ENCODE results near the gene CYTH2.

Gene CYTH2

GRCh38 chr19:48473161-48473966, 4.2 kb downstream of the CYTH2 start:
- H3K4me2 ChIP-seq (ENCODE audit: low read depth, low read length, poor library complexity, severe bottlenecking): no peak overlapping the region
- no peak overlapping the region for H3K27ac ChIP-seq (ENCODE audit: low read depth, low read length)
- no peaks in the 10 kb centered on the region for H3K36me3 ChIP-seq (ENCODE audit: low read length)

GRCh38 chr19:48474084-48474592, 5.0 kb downstream of the CYTH2 start:
- Histone ChIP-seq H3K27ac (ENCODE audit: low read depth, low read length) (no peak overlapping the region), H3K4me3 (ENCODE audit: insufficient read depth, low read length, poor library complexity, severe bottlenecking) (no peak overlapping the region), H4K20me1 (ENCODE audit: low read depth, low read length) (no peaks in the 10 kb centered on the region), H3K9ac (ENCODE audit: low read length) (no peak overlapping the region), H3K36me3 (ENCODE audit: low read length) (no peaks in the 10 kb centered on the region), H3F3A (ENCODE audit: insufficient read depth) (no peaks in the 10 kb centered on the region), H3K4me2 (ENCODE audit: low read depth, low read length, poor library complexity, severe bottlenecking) (no peak overlapping the region), H3K9me3 (ENCODE audit: insufficient read depth, low read length) (no peaks in the 10 kb centered on the region), H3K79me2 (ENCODE audit: insufficient read depth, low read length) (0 out of 2 replicates have a peak, but pooled peaks cover 3% of the 10 kb centered on the region), H2AFZ (ENCODE audit: low read depth, low read length, severe bottlenecking) (no peak overlapping the region), H3K27me3 (ENCODE audit: low read length) (no peaks in the 10 kb centered on the region), H3K9me2 (replicated peaks; ENCODE audit: insufficient read depth, low read length) (no peaks in the 10 kb centered on the region)
- TF ChIP-seq CTCF (IDR thresholded peaks at IDR 0.05; ENCODE audit: insufficient read depth, low read length, poor library complexity, severe bottlenecking) (no peak), EZH2phosphoT487 (conservative IDR thresholded peaks at IDR 0.05; ENCODE audit: low read length) (no peak)

More at GRCh38 chr19:48473161-48473966, 4.2 kb downstream of the CYTH2 start:
- H3K9ac ChIP-seq (ENCODE audit: low read length): no peak overlapping the region
- H2AFZ ChIP-seq (ENCODE audit: low read depth, low read length, severe bottlenecking): no peak overlapping the region
- H3K79me2 ChIP-seq (ENCODE audit: insufficient read depth, low read length): 0 out of 2 replicates have a peak, but pooled peaks cover 3% of the 10 kb centered on the region
- no peaks in the 10 kb centered on the region for H3K27me3 ChIP-seq (ENCODE audit: low read length)
- no peaks in the 10 kb centered on the region for H3K9me2 ChIP-seq (replicated peaks; ENCODE audit: insufficient read depth, low read length)
- no peak overlapping the region for H3K4me3 ChIP-seq (ENCODE audit: insufficient read depth, low read length, poor library complexity, severe bottlenecking)
- H3K9me3 ChIP-seq (ENCODE audit: insufficient read depth, low read length): no peaks in the 10 kb centered on the region
- TF ChIP-seq EZH2phosphoT487 (conservative IDR thresholded peaks at IDR 0.05; ENCODE audit: low read length): no peak
- TF ChIP-seq CTCF (IDR thresholded peaks at IDR 0.05; ENCODE audit: insufficient read depth, low read length, poor library complexity, severe bottlenecking): no peak
- H3F3A ChIP-seq (ENCODE audit: insufficient read depth): no peaks in the 10 kb centered on the region
- H4K20me1 ChIP-seq (ENCODE audit: low read depth, low read length): no peaks in the 10 kb centered on the region

- Histone ChIP-seq H3K9me2 (replicated peaks; ENCODE audit: insufficient read depth, low read length) (no peaks in the 10 kb centered on the region), H3K36me3 (ENCODE audit: low read length) (no peaks in the 10 kb centered on the region), H3K9me3 (ENCODE audit: insufficient read depth, low read length) (no peaks in the 10 kb centered on the region)
Observed at GRCh38 chr19:48475369-48476068, 6.3 kb downstream of the CYTH2 start.

More at GRCh38 chr19:48475369-48476068, 6.3 kb downstream of the CYTH2 start:
- Histone ChIP-seq H3F3A (ENCODE audit: insufficient read depth) (no peaks in the 10 kb centered on the region), H3K4me3 (ENCODE audit: insufficient read depth, low read length, poor library complexity, severe bottlenecking) (no peak overlapping the region), H3K4me2 (ENCODE audit: low read depth, low read length, poor library complexity, severe bottlenecking) (no peak overlapping the region), H3K27ac (ENCODE audit: low read depth, low read length) (no peak overlapping the region), H3K27me3 (ENCODE audit: low read length) (no peaks in the 10 kb centered on the region), H2AFZ (ENCODE audit: low read depth, low read length, severe bottlenecking) (no peak overlapping the region), H4K20me1 (ENCODE audit: low read depth, low read length) (no peaks in the 10 kb centered on the region), H3K9ac (ENCODE audit: low read length) (no peak overlapping the region), H3K79me2 (ENCODE audit: insufficient read depth, low read length) (no peaks in the 10 kb centered on the region)
- TF ChIP-seq EZH2phosphoT487 (conservative IDR thresholded peaks at IDR 0.05; ENCODE audit: low read length) (no peak), CTCF (IDR thresholded peaks at IDR 0.05; ENCODE audit: insufficient read depth, low read length, poor library complexity, severe bottlenecking) (no peak)
